CD4-positive, alpha-beta T cell treated with Interleukin-10 for 1 hour (primary cell): Measurements from ENCODE around the gene SEPSECS.

ENCODE experiments used
- DNase-seq: peaks from one replicate; pipeline ENCODE4 v3.0.0-alpha.2; 2020

Gene SEPSECS

GRCh38 chr4:25159837-25160713 is at the start of gene SEPSECS:
Gene SEPSECS (minus strand): TSS chr4:25160449. CDS start chr4:25160369, 80 bp downstream.
- DNase-seq, result peak; percentile 96

- DNase-seq, result no peak
Measured at GRCh38 chr4:25209702-25210101, 49.5 kb upstream of the SEPSECS start.

- no peak for DNase-seq
Measured at GRCh38 chr4:25207997-25208396, 47.7 kb upstream of the SEPSECS start.

DNA sequence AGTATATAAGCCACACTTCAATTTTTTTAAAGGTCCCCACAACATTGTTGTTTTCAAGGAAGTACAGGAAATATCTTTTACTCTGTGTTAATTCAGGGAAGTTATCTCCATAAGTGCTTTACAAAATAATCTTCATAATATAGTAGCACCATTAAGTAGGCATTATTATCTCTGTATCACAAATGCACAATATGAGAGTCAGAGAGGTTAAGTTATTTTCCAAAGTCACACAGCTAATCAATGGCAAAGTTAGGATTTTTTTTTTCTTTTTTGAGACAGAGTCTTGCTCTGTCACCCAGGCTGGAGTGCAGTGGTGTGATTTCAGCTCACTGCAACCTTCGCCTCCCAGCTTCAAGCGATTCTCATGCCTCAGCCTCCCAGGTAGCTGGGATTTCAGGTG is 38.5 kb upstream of the SEPSECS start:
- DNase-seq, result no peak

DNA sequence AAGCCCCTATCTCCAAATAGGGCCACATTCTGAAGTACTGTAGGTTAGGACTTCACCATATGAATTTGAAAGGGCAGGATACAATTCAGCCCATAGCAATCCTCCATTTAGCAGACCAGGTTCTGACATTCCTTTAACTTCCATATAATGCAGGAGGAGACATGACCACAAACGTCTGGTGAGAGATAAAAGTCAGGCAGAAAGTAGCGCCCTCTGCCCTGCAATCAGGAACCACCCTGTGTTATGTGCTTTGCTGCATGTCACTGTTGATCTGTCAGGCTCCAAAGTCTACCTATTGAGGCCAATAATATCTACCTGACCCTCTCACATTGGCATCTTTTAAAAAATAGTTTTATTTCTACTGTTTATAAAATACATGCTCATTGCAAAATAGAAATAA is 30.2 kb upstream of the SEPSECS start:
- DNase-seq, result no peak

- no peak for DNase-seq
Measured at GRCh38 chr4:25184056-25184455, 23.8 kb upstream of the SEPSECS start.

DNA sequence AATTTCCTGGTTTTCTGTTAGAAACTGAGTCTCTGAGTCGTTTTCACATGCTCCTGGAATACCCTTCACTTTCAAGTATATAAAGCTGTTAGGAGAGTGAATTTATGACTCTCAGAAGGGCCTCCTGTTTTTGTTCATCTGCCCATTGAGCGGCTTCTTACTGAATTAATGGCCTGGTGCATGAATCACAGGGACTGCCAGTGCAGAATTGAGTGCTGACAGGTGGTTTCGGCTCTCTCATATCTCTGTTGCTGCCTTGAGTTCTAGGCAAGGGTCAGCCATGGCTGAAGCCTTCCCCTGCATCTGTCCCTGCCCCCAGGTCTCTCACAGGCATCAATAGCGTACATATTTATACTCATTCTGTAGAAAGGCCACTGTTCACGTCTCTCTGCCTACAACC is 22.7 kb upstream of the SEPSECS start:
- DNase-seq, result no peak

DNA sequence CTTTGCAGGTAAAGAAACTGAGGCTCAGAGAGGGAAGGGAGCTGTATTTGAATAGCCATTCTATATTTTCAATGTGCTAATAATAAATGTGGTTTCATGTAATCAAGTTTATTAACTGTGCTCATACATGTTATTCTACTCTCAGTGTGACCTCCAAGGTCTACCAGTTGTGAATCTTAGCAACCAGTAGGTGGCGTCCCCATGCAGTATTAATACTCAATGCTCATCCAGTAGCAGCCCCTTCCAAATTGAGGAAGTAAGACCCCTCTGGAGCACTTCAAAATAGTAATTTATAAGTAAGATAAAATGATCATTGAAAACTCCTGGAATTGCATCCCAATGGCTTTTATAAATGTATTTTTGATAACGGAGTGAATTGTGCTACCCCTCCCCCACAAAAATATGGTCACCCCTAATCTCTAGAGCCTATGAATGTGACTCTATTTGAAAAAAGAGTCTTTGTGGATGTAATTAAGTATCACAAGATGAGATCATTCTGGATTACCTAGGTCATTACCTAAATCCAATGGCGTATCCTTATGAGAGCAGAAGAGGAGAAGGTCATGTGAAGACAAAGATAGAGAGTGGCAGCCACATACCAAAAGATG is 20.4 kb upstream of the SEPSECS start:
- DNase-seq, result peak; percentile 57

- DNase-seq, result peak; percentile 13
Measured at GRCh38 chr4:25178838-25179261, 18.6 kb upstream of the SEPSECS start.

DNA sequence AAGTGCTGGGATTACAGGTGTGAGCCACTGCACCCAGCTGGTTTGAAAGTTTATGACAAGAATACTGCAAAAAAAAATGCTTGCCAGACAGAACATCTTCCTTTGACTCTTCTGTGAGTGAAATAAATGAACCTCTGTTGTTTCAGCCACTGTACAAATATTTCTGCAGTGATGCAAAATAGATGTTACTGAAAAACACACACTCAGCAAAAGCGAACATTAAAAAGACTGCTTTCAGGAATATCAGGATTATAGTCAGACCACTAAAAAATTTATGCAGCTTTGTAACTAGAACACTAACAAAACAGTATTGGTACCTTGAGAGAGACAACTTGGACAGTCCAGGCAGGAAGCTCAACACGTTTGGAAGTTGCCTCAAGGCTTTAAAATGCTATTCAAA is 16.9 kb upstream of the SEPSECS start:
- no peak for DNase-seq

- no peak for DNase-seq
Measured at GRCh38 chr4:25174674-25175073, 14.4 kb upstream of the SEPSECS start.

DNA sequence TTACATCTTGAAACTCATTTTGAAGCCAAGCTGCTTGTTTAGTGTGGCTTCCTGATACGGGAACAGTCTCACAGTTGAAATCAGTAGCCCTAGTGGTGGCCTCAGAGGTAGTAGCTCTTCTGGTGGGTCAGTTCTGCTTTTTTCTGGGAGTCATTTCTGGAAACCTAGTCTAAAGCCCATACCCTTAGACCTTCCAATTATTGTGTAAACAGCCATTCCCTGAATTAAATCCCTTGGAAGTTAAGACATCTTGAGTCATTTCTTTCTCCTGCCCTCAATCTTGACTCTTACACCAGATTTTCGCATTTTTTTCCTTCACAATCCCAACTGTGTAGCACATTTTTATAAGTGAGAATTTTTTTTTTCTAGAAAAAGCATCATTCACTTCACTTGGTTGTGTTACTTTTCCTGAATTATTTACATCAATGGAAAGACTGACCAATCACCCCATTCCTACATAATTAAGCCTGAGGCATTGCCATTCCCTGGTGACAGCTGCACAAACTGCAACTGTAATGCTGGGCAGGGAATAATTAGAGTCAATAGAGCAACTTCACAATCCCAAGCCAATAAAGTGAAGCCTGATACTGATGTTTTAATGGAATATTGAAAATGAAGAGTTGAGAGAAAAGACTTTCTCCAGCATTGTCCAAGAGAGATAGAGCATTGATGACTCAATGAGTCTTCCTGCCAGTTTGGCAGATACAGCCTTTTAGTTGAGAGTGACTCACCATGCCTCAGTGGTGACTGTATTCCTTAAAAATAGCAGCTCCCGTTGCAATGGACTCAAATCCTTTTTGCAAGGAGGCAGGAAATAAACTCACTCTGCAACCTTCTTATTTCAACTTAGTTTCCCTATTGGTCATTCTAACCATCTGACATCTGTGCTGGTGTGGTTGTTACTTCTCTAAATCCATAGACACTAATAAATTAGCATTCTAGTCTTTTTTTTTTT is 13.0 kb upstream of the SEPSECS start:
- no peak for DNase-seq

- DNase-seq, result no peak
Measured at GRCh38 chr4:25171201-25171865, 11.1 kb upstream of the SEPSECS start.

GRCh38 chr4:25169446-25169845 is 9.2 kb upstream of the SEPSECS start:
- DNase-seq, result no peak

DNA sequence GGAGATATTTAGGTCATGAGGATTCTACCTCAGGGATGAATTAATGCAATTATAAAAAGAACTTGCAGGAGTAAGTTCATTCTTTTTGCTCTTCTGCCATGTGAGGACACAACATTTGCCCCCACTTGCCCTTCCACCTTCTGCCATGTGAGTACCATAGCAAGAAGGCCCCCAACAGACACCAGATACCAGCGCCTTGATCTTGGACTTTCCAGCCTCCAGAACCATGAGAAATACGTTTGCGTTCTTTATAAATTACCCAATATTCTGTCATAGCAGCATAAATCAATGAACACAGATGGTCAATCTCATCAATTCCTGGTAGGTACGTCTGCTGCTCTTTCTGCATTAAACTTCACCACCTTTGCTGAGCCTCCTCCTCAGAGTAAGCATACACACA is 5.7 kb upstream of the SEPSECS start:
- no peak for DNase-seq

- DNase-seq, result no peak
Measured at GRCh38 chr4:25163196-25163595, 2.9 kb upstream of the SEPSECS start.

- no peak for DNase-seq
Measured at GRCh38 chr4:25162566-25162965, 2.3 kb upstream of the SEPSECS start.

- no peak for DNase-seq
Measured at GRCh38 chr4:25161593-25161950, 1.3 kb upstream of the SEPSECS start.

DNA sequence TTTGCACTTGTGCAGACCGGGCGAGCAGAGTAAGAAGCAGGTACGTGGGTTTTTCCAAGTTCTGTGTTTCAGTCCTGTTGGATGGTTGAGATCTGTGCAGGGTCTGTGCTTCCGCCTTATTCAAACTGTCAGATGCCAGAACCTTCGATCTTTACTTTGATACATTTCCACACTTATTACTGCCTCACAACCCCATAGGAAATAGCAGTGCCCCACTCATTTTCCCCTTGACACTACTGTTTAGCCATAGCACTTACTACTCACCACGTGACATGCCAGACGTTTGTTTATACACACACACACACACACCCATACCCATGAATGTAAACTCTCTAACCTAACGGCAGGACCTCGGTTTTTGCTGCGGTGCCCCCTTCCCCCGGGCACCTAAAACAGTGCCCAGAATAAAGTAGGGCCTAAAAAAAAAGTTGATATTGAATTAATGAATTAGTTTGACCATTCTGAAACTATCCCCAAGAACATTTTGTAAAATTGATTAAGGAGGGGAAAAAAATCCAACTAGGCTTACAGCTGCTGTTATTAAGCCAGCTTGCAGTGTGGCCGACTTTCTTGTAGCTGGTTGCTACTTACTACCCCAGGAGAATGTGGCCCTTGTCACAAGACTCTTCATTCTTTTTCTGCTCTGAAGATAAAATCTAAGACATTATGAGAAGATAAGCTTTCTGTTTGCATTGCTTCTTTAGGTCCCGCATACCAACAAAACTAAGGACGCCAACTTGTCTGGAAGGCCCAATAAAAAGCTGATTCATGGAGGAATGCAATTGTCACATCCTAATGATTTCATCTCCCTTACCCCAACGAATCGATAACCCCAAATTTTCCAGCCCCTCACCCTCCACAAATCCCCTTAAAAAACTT is 704 bp upstream of the SEPSECS start:
- DNase-seq, result no peak

DNA sequence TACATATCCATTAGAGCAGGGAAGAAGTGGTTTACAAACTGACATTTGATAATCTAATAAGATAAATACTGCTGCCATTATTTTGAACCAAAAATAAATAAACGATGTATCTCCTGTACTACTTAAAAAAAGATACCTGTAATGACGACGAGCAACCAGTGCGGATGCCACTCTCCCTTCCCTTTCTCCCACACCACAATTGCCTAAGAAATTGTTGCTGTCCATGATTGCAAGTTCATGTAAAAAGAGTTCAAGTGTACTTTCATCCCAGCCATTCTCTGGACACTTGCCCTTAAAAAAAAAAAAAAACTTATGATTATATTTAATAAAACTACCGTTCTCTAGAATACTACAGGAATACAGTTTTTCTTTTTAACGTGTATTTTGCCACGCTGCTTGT is 1.4 kb downstream of the SEPSECS start:
- no peak for DNase-seq

DNA sequence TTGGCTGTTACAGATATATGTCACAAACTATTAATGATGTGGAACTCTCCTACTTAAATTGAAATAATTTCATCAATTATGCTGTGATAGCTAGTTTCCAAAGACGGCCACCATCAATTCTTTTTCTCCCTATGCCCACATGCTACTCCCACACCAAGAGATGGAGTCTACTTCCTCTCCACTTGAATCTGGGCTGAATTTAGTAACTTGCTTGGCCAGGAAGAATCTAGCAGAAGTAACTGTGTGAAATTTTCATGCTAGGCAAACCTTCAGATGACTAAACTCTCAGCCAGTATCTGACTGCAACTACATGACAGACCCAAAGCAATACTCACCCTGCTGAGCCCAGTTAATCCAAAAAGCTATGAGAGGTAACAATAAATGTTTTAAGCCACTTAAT is 3.2 kb downstream of the SEPSECS start:
- no peak for DNase-seq

- DNase-seq, result no peak
Measured at GRCh38 chr4:25155947-25156346, 4.3 kb downstream of the SEPSECS start.
